ENCODE measurements around the gene ASPDH. TPM values are rescaled to one million over a fixed set of nuclear protein-coding genes. Genes with fewer than 3 reads are reported as not detected.

The ASPDH gene
- total and polyA plus RNA-seq, 2 of the 13 experiments (the other 11 are each of a cell fraction or from before 2014, with no cell fraction given): 2.2 to 3.3 TPM

DNA sequence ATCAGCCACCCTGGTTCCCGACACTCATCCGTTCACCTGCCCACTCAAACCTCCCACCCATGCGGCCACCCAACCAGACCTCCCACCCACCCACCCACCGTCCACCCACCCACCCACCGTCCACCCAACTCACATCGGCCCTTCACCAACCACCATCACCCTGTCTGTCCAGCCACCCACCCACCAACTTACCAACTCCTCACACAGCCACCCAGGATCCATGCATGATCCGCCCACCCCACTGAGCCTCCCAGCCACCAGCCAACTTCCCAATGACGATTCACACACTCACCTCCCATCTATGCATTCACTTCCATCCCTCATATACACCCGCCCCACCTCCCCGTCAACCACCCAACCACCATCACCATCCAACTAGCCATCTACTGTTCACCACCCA, 7.0 kb downstream of the ASPDH start (continued):
- TF ChIP-seq, protein P1, sequence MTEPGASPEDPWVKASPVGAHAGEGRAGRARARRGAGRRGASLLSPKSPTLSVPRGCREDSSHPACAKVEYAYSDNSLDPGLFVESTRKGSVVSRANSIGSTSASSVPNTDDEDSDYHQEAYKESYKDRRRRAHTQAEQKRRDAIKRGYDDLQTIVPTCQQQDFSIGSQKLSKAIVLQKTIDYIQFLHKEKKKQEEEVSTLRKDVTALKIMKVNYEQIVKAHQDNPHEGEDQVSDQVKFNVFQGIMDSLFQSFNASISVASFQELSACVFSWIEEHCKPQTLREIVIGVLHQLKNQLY (CRISPR knock-in tag; IDR thresholded peaks at IDR 0.05): no peak
- no peak for TF ChIP-seq HNRNPL (IDR thresholded peaks at IDR 0.05; ENCODE audit: low read depth, low read length)
- no peak for TF ChIP-seq ARID2 (CRISPR knock-in tag; IDR thresholded peaks at IDR 0.05; ENCODE audit: borderline replicate concordance)
- TF ChIP-seq EHMT2 (IDR thresholded peaks at IDR 0.05; ENCODE audit: borderline replicate concordance, low read depth, low read length): no peak

DNA sequence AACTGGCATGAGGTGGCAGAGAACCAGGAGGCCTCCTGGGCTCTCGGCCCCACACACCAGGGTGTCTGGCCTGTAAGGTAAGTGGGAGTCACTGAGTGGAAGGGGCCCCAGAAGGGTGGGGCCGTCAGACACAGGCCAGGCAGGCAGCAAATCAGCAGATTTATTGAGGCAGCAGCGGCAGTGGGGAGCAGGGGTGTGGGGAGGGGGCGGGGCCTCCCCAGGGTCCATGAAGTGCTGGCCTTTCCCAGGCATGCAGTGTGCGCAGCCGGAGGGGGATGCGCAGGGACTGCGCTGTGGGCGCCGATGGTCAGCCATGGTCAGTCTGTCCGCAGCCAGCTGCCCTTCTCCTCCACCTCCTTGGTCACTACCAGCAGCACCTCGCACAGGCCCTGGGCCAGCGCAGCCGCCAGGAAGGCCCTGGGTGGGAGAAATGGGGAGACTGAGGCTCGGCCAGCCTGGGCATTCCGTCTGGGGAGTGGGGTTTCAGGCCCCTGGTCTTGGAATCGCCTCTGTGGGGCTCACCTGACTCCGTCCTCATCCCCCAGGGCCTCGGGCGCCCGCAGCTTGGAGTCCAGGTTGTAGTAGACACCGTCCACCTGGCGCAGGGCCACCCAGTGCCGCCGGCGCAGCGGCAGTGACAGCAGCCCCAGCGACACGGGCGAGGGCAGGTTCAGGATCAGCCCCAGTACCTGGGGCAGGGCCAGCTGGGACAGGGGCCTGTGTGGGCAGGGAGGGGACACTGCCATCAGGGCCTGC, 7.7 kb downstream of the ASPDH start:
- 60% methylated on average over 10 of the region's 30 CpGs for WGBS (ENCODE audit: low lambda C conversion rate)
- Histone ChIP-seq H3K27me3 (ENCODE audit: control insufficient read depth in 1 of 2, insufficient read depth in 2 of 2, low read length in 2 of 2) (no peaks in the 10 kb centered on the region; a peak in 2 of 5 replicates), H2AFZ (ENCODE audit: low read length) (no peak overlapping the region), H3K4me2 (ENCODE audit: low read depth, low read length) (no peak overlapping the region), H3K36me3 (replicated peaks in 1 of 2; ENCODE audit: control insufficient read depth in 1 of 2, insufficient read depth in 2 of 2, low read length in 2 of 2) (no peaks in the 10 kb centered on the region), H3K79me2 (ENCODE audit: insufficient read depth, low read length) (no peaks in the 10 kb centered on the region), H4K20me1 (ENCODE audit: insufficient read depth, low read length) (no peaks in the 10 kb centered on the region), H3K4me1 (ENCODE audit: insufficient read depth, low read length) (no peaks in the 10 kb centered on the region), H3K27ac (ENCODE audit: extremely low read length, insufficient read depth, low read length) (no peak overlapping the region), H3K4me3 (replicated peaks in 1 of 3; ENCODE audit: insufficient read depth in 1 of 3, low read depth in 2 of 3, low read length in 3 of 3) (no peak overlapping the region), H3K9ac (ENCODE audit: insufficient read depth, low read depth, low read length) (no peak overlapping the region), H3K9me3 (ENCODE audit: low read length) (no peaks in the 10 kb centered on the region)
- intact Hi-C loops (cut with micrococcal nuclease; ENCODE audit: unreplicated experiment): no loop called here
- no peak for DNase-seq (ENCODE audit: low spot score)
- ATAC-seq: no peak
- CTCF ChIA-PET (ENCODE audit: low intra/inter-chr PET ratio, low total read pairs): no interaction called here
- in situ Hi-C loops (cut with HindIII; ENCODE audit: extremely low pct_ligation_motif_present, low pct_unique_long_range_greater_than_20kb): no loop called here
- no TSS peak for BruUV-seq (replicated peaks)
- TF ChIP-seq EEA1 (CRISPR knock-in tag; IDR thresholded peaks at IDR 0.05; ENCODE audit: borderline replicate concordance) (no peak), ZNF292 (CRISPR knock-in tag; IDR thresholded peaks at IDR 0.05; ENCODE audit: borderline replicate concordance, low read depth) (no peak), CHD4 (IDR thresholded peaks at IDR 0.05; ENCODE audit: borderline replicate concordance, low read length) (no peak), ZFP62 (CRISPR knock-in tag; IDR thresholded peaks at IDR 0.05) (no peak), BRCA1 (CRISPR knock-in tag; IDR thresholded peaks at IDR 0.05) (no peak), ARID2 (CRISPR knock-in tag; IDR thresholded peaks at IDR 0.05; ENCODE audit: borderline replicate concordance) (no peak), TBX2 (CRISPR knock-in tag; IDR thresholded peaks at IDR 0.05; ENCODE audit: borderline replicate concordance) (no peak), EZH2 (conservative IDR thresholded peaks at IDR 0.05; ENCODE audit: low read depth, low read length) (no peak), SRF (IDR thresholded peaks at IDR 0.05; ENCODE audit: low read depth, low read length) (no peak), SRSF1 (optimal IDR thresholded peaks at IDR 0.05; ENCODE audit: low read depth, low read length) (no peak)
- TF ChIP-seq, protein P2, sequence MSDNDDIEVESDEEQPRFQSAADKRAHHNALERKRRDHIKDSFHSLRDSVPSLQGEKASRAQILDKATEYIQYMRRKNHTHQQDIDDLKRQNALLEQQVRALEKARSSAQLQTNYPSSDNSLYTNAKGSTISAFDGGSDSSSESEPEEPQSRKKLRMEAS (IDR thresholded peaks at IDR 0.05): no peak
- TF ChIP-seq, protein P3, sequence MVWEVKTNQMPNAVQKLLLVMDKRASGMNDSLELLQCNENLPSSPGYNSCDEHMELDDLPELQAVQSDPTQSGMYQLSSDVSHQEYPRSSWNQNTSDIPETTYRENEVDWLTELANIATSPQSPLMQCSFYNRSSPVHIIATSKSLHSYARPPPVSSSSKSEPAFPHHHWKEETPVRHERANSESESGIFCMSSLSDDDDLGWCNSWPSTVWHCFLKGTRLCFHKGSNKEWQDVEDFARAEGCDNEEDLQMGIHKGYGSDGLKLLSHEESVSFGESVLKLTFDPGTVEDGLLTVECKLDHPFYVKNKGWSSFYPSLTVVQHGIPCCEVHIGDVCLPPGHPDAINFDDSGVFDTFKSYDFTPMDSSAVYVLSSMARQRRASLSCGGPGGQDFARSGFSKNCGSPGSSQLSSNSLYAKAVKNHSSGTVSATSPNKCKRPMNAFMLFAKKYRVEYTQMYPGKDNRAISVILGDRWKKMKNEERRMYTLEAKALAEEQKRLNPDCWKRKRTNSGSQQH (CRISPR knock-in tag; IDR thresholded peaks at IDR 0.05; ENCODE audit: low read depth): no peak
- FAIRE-seq: no peak
- POLR2A ChIA-PET: no interaction called here
